B cell (primary cell): ENCODE data around the gene SETDB2.

ENCODE experiments used
- EZH2 ChIP-seq: IDR thresholded peaks from 2 replicates; pipeline ENCODE4 v1.6.1; 2012; ENCODE audit warnings: borderline replicate concordance, low read depth, mild to moderate bottlenecking, moderate library complexity, low read length; ENCODE audit not compliant: insufficient read depth, poor library complexity, severe bottlenecking
- TF ChIP-seq, protein P1 (sequence below): fragments of 200-600 bp; IDR thresholded peaks from one replicate; pipeline ENCODE4 v1.8.0; 2022; ENCODE audit warnings: antibody characterized with exemption, mild to moderate bottlenecking

DNA sequence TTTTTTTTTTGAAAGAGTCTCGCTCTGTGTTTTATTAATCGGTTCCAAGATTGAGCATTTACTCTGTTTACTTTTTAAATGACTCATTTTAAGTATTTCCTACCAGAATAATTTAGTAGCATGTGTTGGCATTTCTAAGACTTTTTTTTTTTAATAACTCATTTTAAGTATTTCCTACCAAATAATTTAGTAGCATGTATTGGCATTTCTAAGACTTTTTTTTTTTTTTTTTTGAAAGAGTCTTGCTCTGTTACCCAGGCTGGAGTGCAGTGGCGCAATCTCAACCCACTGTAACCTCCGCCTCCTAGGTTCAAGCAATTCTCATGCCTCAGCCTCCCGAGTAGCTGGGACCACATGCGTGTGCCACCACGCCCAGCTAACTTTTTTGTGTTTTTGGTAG lies 13.1 kb downstream of the SETDB2 start:
- TF ChIP-seq, protein P1, sequence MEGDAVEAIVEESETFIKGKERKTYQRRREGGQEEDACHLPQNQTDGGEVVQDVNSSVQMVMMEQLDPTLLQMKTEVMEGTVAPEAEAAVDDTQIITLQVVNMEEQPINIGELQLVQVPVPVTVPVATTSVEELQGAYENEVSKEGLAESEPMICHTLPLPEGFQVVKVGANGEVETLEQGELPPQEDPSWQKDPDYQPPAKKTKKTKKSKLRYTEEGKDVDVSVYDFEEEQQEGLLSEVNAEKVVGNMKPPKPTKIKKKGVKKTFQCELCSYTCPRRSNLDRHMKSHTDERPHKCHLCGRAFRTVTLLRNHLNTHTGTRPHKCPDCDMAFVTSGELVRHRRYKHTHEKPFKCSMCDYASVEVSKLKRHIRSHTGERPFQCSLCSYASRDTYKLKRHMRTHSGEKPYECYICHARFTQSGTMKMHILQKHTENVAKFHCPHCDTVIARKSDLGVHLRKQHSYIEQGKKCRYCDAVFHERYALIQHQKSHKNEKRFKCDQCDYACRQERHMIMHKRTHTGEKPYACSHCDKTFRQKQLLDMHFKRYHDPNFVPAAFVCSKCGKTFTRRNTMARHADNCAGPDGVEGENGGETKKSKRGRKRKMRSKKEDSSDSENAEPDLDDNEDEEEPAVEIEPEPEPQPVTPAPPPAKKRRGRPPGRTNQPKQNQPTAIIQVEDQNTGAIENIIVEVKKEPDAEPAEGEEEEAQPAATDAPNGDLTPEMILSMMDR, result no peak
- no peak for TF ChIP-seq EZH2
